K562 (cell line): ENCODE data around the gene CERS6.

ENCODE experiments used
- CHD2 ChIP-seq: IDR thresholded peaks from 2 replicates; pipeline ENCODE4 v1.6.1; 2011; ENCODE audit warnings: low read depth, low read length
- CREB3L1 ChIP-seq: fragments of 450-650 bp; IDR thresholded peaks from 2 replicates; pipeline ENCODE4 v1.6.1; 2014; ENCODE audit warnings: low read depth, mild to moderate bottlenecking, moderate library complexity, borderline replicate concordance
- CTCF ChIP-seq, 3 experiments: IDR thresholded peaks in 2 of 3; conservative IDR thresholded peaks in 1 of 3; 2 replicates each; pipeline ENCODE4 v1.5.1; 2011 to 2012; ENCODE audit warnings: low read length in 3 of 3, mild to moderate bottlenecking in 3 of 3, control low read depth in 2 of 3, improper control_type of control experiment in 1 of 3, inconsistent platforms in 1 of 3, low read depth in 1 of 3, mixed read lengths in 1 of 3, moderate library complexity in 1 of 3; ENCODE audit not compliant: insufficient read depth in 2 of 3
- ELK1 ChIP-seq: sonication (generic); formaldehyde crosslinking; IDR thresholded peaks from 2 replicates; pipeline ENCODE4 v1.8.1; 2022; ENCODE audit warnings: missing genetic modification reagents
- EP300 ChIP-seq: IDR thresholded peaks from 2 replicates; pipeline ENCODE4 v1.6.1; 2012; ENCODE audit warnings: low read length, improper control_type of control experiment
- ESRRB ChIP-seq: fragments of 250-450 bp; sonication (Bioruptor Pico); IDR thresholded peaks from 2 replicates; pipeline ENCODE4 v1.5.0; 2020; ENCODE audit warnings: mild to moderate bottlenecking, moderate library complexity, borderline replicate concordance
- HDAC6 ChIP-seq: IDR thresholded peaks from 2 replicates; pipeline ENCODE4 v1.6.1; 2012; ENCODE audit warnings: low read depth, mild to moderate bottlenecking, control low read depth, inconsistent platforms, low read length, moderate library complexity
- HOMEZ ChIP-seq: fragments of 250-450 bp; sonication (Bioruptor Pico); IDR thresholded peaks from 2 replicates; pipeline ENCODE4 v1.4.0; 2020; ENCODE audit warnings: mild to moderate bottlenecking, moderate library complexity
- NCOR1 ChIP-seq: fragments of 450-650 bp; IDR thresholded peaks from 2 replicates; pipeline ENCODE4 v1.6.1; 2016; ENCODE audit warnings: mild to moderate bottlenecking, moderate library complexity
- NFYB ChIP-seq: IDR thresholded peaks from 2 replicates; pipeline ENCODE4 v1.6.1; 2011; ENCODE audit warnings: mild to moderate bottlenecking, moderate library complexity; ENCODE audit not compliant: insufficient read length; ENCODE audit errors: extremely low read depth
- REST ChIP-seq, 2 experiments: fragments of 450-650 bp; formaldehyde crosslinking in 1 of 2; IDR thresholded peaks; 2 replicates each; pipeline versions ENCODE4 v1.4.0 to v1.6.1; 2014 to 2020; ENCODE audit warnings: mild to moderate bottlenecking in 2 of 2, borderline replicate concordance in 1 of 2, low read depth in 1 of 2
- TFAM ChIP-seq: fragments of 250-450 bp; sonication (Bioruptor Pico); conservative IDR thresholded peaks from 2 replicates; pipeline ENCODE4 v1.5.0; 2021; ENCODE audit warnings: mild to moderate bottlenecking, moderate library complexity
- ZBTB26 ChIP-seq: fragments of 450-650 bp; formaldehyde crosslinking; IDR thresholded peaks from 2 replicates; pipeline ENCODE4 v1.4.0; 2022; ENCODE audit warnings: missing genetic modification characterization
- ZNF140 ChIP-seq: fragments of 250-450 bp; sonication (Bioruptor Pico); IDR thresholded peaks from 2 replicates; pipeline ENCODE4 v1.8.0; 2021; ENCODE audit warnings: moderate library complexity, mild to moderate bottlenecking, inconsistent platforms

GRCh38 chr2:168752361-168752760, 296.3 kb downstream of the CERS6 start:
- TF ChIP-seq CTCF (IDR thresholded peaks at IDR 0.05 in 2 of 3, conservative IDR thresholded peaks at IDR 0.05 in 1 of 3; ENCODE audit: insufficient read depth in 2 of 3, low read depth in 1 of 3, low read length in 3 of 3) = no peak
- no peak for TF ChIP-seq ELK1 (CRISPR knock-in tag)
- no peak for TF ChIP-seq HDAC6
- TF ChIP-seq NFYB = no peak
- TF ChIP-seq ZNF140 = no peak
- no peak for TF ChIP-seq ESRRB
- no peak for TF ChIP-seq EP300
- no peak for TF ChIP-seq HOMEZ (CRISPR knock-in tag)
- no peak for TF ChIP-seq NCOR1
- TF ChIP-seq REST (IDR thresholded peaks at IDR 0.05; ENCODE audit: borderline replicate concordance) = no peak
- TF ChIP-seq REST (CRISPR knock-in tag; IDR thresholded peaks at IDR 0.05; ENCODE audit: low read depth) = no peak
- no peak for TF ChIP-seq ZBTB26 (CRISPR knock-in tag)
- no peak for TF ChIP-seq CREB3L1
- no peak for TF ChIP-seq TFAM
- no peak for TF ChIP-seq CHD2
